Uterus (tissue), 4 donors: ENCODE data around the gene SYTL3. TPM values are rescaled to one million over a fixed set of nuclear protein-coding genes. Genes with fewer than 3 reads are reported as not detected.

Experiments
- DNase-seq, 2 donors: peaks; one replicate each; pipeline ENCODE4 v3.0.0-alpha.2; 2019 to 2020
- H3K27ac ChIP-seq, 2 donors: fragments of 200-600 bp; sonication (generic); 1 replicate in 1 of 2; 2 replicates in 1 of 2; pipeline ENCODE4 v1.5.1; 2016 to 2018
- H3K27me3 ChIP-seq, 2 donors: fragments of 200-600 bp; sonication (generic); one replicate each; pipeline ENCODE4 v1.5.1; 2018 to 2019; ENCODE audit warnings: control low read depth in 1 of 2
- H3K36me3 ChIP-seq, 2 donors: fragments of 200-600 bp; sonication (generic); one replicate each; pipeline ENCODE4 v1.5.1; 2019; ENCODE audit warnings: control low read depth in 1 of 2
- H3K4me1 ChIP-seq, 2 donors: fragments of 200-600 bp; sonication (generic); one replicate each; pipeline ENCODE4 v1.5.1; 2018 to 2019; ENCODE audit warnings: control low read depth in 1 of 2
- H3K4me3 ChIP-seq, 2 donors: fragments of 200-600 bp; sonication (generic); 1 replicate in 1 of 2; 2 replicates in 1 of 2; pipeline ENCODE4 v1.5.1; 2018 to 2019; ENCODE audit warnings: mild to moderate bottlenecking in 1 of 2
- H3K9me3 ChIP-seq, 2 donors: fragments of 200-600 bp; sonication (generic); one replicate each; pipeline ENCODE4 v1.5.1; 2019; ENCODE audit warnings: control low read depth in 1 of 2
- POLR2A ChIP-seq, 2 donors: fragments of 450-650 bp; IDR thresholded peaks; one replicate each; pipeline ENCODE4 v1.6.1; 2016; ENCODE audit warnings: antibody characterized with exemption in 2 of 2, mild to moderate bottlenecking in 1 of 2, moderate library complexity in 1 of 2
- intact Hi-C: fragments of 100-400 bp; cut with DNase I; formaldehyde crosslinking; loops from one replicate; pipeline ENCODE4 v1.15.1; 2023; ENCODE audit warnings: low total_unique reads
- total RNA-seq, 4 donors: library from RNA; depleted of rRNA in 3 of 4; stranded (reverse); fragments of >200 nt in 3 of 4; gene quantifications; one replicate each; pipeline versions ENCODE4 v1.1.0 to v1.2.4, GENCODE V29; 2014 to 2023
- TF ChIP-seq, protein P1 (sequence below), 4 experiments: fragments of 200-600 bp in 2 of 4; fragments of 450-650 bp in 2 of 4; sonication (generic) in 2 of 4; IDR thresholded peaks; one replicate each; pipeline ENCODE4 v1.5.1; 2016 to 2019; ENCODE audit warnings: antibody characterized with exemption in 4 of 4, mild to moderate bottlenecking in 2 of 4, moderate library complexity in 1 of 4
- donor health status: DM: yes; HTN: yes; CAD: no.

The SYTL3 gene
- total RNA-seq, 4 donors from 2014 or later, result 0.51 to 12.4 (median 3.3) TPM

DNA sequence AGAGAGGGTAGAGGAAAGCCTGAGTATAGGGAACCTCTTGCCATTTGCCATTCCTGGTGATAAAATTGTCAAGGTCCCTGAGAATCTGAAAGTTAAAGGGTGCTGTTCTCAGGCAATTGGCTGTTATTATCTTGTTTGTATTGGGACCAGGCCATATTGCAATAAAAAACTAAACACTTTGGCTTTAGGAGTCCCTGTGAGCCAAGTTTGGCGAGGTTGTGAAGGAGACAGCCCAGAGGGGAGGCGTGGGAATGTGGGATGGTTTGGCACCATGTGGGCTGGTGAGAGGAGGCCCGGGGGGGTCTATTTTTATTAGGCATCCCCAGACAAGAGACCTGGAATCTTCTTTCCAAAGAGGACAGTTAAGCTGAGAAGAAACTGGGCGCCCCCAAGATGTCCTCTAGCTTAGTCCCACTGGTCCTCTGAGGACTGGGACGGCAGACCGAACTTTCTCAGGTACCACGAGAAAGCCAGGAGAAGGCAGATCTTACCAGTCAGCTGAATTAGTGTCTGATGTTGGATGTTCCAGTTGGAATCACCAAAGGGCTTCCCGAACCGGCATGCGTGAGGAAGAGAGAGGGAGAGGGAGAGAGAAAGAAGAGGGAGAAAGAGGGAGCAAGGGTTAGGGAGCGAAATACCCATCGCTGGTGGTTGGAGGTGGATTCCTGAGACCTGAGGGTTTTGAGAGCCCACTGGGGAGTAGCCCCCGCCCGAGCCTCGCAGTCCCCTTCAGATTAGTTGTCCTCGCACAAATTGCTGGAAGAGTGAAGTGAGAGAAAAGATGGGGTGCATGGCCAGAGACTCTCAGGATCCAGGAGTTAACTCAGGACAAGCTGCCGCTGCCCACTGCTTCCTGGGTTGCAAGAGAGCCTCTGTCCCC lies 29.7 kb upstream of the SYTL3 start:
- intact Hi-C loops, result no loop called here
- Histone ChIP-seq H3K36me3 (no peaks in the 10 kb centered on the region), H3K27me3 (no peaks in the 10 kb centered on the region), H3K9me3 (no peaks in the 10 kb centered on the region), H3K4me1 (no peaks in the 10 kb centered on the region), H3K4me3 (no peak overlapping the region), H3K27ac (no peak overlapping the region)
- no peak for DNase-seq
- TF ChIP-seq POLR2A (IDR thresholded peaks at IDR 0.05), result no peak
- TF ChIP-seq, protein P1, sequence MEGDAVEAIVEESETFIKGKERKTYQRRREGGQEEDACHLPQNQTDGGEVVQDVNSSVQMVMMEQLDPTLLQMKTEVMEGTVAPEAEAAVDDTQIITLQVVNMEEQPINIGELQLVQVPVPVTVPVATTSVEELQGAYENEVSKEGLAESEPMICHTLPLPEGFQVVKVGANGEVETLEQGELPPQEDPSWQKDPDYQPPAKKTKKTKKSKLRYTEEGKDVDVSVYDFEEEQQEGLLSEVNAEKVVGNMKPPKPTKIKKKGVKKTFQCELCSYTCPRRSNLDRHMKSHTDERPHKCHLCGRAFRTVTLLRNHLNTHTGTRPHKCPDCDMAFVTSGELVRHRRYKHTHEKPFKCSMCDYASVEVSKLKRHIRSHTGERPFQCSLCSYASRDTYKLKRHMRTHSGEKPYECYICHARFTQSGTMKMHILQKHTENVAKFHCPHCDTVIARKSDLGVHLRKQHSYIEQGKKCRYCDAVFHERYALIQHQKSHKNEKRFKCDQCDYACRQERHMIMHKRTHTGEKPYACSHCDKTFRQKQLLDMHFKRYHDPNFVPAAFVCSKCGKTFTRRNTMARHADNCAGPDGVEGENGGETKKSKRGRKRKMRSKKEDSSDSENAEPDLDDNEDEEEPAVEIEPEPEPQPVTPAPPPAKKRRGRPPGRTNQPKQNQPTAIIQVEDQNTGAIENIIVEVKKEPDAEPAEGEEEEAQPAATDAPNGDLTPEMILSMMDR (IDR thresholded peaks at IDR 0.05), result no peak

DNA sequence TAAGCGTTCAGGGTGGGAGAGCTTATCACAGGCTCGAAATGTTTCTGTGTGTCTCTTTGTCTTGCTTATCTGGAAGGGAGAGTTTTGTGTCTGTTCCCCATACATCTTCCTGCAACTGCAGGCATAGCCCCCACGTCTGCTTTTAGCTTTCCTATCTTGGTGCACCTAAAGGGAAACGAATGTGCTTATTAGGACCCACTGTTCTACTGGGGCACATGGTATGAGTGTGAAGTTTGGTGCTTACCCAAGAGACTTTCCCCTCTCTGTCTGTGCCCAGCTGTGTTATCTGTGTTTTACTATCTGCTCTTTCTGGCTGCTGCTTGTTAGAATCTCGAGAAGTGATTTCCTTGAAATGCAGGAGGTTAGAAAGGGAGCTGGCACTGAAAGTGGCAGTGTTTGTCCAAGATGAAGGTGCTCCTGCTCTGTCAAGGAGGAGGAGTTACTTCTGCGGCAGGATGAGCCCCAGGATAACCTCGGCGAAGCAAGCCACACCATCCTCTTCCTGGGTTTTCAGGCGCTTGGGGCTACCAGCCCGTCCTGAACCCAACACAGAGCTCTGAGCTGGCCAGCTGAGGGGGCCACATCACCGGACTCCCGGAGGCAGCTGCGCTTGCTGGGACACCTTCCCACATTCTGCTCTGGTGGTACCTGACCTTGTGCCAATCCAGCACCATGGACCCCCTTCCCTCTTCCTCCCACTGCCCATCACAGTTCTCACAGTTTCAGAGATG lies 28.7 kb upstream of the SYTL3 start:
- H3K27me3 ChIP-seq, result no peaks in the 10 kb centered on the region
- no peaks in the 10 kb centered on the region for H3K9me3 ChIP-seq
- intact Hi-C loops, result no loop called here
- no peak overlapping the region for H3K27ac ChIP-seq
- H3K4me3 ChIP-seq, result no peak overlapping the region
- no peaks in the 10 kb centered on the region for H3K36me3 ChIP-seq
- TF ChIP-seq, protein P1 (IDR thresholded peaks at IDR 0.05), result no peak
- no peak for TF ChIP-seq POLR2A (IDR thresholded peaks at IDR 0.05)
- H3K4me1 ChIP-seq, result no peaks in the 10 kb centered on the region
- DNase-seq, result no peak

DNA sequence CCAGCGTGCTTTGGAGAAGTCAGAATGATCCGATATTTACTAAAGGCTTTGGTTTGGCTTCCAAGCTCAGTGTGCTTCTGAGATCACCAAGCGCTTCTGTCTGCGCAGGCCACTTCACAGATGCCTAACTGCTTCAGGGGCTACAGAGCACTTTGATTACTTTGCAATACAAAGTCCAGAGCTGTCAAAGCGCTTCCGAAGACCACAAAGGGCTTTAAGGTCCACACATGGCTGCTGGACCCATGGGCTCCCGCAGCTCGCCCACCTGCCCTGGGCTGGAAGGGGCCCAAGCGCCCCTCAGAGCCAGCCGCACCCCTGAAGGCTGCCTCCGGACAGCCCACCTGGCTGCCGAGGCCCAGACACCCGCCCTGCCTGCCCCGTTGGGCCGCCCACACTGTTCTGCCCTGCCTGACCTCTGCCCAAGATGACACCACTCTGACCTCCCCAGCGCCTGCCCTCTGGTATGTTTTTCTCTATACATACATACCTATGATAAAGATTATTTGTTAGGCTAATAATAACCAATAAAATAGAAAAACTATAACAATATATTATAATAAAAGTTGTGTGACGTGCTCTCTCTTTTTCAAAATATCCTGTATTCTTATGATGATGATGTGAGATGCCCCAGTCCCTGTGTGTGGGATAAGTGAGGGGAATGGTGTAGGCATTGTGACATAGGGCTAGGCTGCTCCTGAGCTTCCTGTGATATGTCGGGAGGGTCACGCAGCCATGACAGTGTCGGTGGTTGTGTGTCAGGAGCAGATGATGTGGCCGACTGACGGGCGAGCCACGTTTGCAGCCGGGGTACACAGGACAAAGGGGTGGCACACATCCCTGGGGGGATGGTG lies 27.9 kb upstream of the SYTL3 start:
- intact Hi-C loops, result no loop called here
- Histone ChIP-seq H3K27ac (no peak overlapping the region), H3K4me1 (no peaks in the 10 kb centered on the region), H3K36me3 (no peaks in the 10 kb centered on the region), H3K4me3 (no peak overlapping the region), H3K27me3 (no peaks in the 10 kb centered on the region), H3K9me3 (no peaks in the 10 kb centered on the region)
- no peak for TF ChIP-seq POLR2A (IDR thresholded peaks at IDR 0.05)
- TF ChIP-seq, protein P1 (IDR thresholded peaks at IDR 0.05), result no peak
- DNase-seq, result peak in 1 of 2 donors; percentile 11

DNA sequence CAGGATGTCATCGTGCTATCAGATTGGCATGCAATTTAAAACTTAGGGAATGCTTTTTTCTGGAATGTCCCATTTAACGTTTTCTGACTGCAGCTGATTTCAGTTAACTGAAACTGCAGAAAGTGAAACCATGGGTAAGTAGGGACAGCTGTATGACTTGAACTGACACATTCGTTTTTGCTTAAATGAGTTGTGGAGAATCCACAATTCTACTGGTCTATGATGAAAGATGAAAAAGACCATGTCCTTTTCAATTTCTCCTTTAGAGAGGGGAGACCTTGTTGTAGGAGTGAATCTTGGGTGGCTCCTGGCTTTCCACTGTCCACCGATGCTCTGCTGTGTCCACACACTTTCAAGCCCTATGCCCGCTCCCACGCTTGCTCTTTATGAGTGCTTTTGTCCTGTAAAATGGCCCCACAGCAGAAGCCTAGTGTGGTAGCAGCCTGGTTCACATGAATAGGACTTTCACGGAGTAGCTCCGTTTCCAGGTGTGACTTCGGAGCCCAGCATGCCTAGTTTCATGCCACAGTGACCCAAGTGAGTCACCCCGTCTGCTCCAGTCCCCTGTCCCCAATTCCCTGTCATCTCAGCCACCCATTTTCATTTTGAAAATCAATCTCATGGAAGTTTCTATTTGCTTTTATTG lies 27.2 kb upstream of the SYTL3 start:
- H3K27me3 ChIP-seq, result no peaks in the 10 kb centered on the region
- no peaks in the 10 kb centered on the region for H3K36me3 ChIP-seq
- H3K9me3 ChIP-seq, result no peaks in the 10 kb centered on the region
- intact Hi-C loops, result no loop called here
- H3K27ac ChIP-seq, result no peak overlapping the region
- H3K4me1 ChIP-seq, result no peaks in the 10 kb centered on the region
- no peak overlapping the region for H3K4me3 ChIP-seq
- DNase-seq, result no peak
- TF ChIP-seq, protein P1 (IDR thresholded peaks at IDR 0.05), result no peak
- no peak for TF ChIP-seq POLR2A (IDR thresholded peaks at IDR 0.05)
